GM12873 (cell line): ENCODE measurements around the gene LNX1.

Experiments
- CTCF ChIP-seq: IDR thresholded peaks from 2 replicates; pipeline ENCODE4 v1.5.1; 2012; ENCODE audit warnings: low read depth, mild to moderate bottlenecking, moderate library complexity, low read length, control low read depth; ENCODE audit not compliant: insufficient read depth; ENCODE audit errors: missing control alignments

Gene LNX1

GRCh38 chr4:53626491-53626890 lies 35.2 kb upstream of the LNX1 start:
- no peak for TF ChIP-seq CTCF

GRCh38 chr4:53625888-53626287 lies 34.6 kb upstream of the LNX1 start:
- no peak for TF ChIP-seq CTCF

- TF ChIP-seq CTCF = no peak
These were observed 31.5 kb upstream of the LNX1 start for GRCh38 chr4:53622739-53623151.

- peak; percentile 30 for TF ChIP-seq CTCF
These were observed 29.7 kb upstream of the LNX1 start for GRCh38 chr4:53620956-53621355.

- no peak for TF ChIP-seq CTCF
These were observed 28.1 kb upstream of the LNX1 start for GRCh38 chr4:53619431-53619830.

- no peak for TF ChIP-seq CTCF
These were observed 27.0 kb upstream of the LNX1 start for GRCh38 chr4:53618321-53618720.

- no peak for TF ChIP-seq CTCF
These were observed 25.9 kb upstream of the LNX1 start for GRCh38 chr4:53617101-53617680.
